ENCODE results near the gene PPFIBP1.
A peak's percentile ranks its signal among the peaks of the same experiment; 100 is the strongest.

PPFIBP1 gene

DNA sequence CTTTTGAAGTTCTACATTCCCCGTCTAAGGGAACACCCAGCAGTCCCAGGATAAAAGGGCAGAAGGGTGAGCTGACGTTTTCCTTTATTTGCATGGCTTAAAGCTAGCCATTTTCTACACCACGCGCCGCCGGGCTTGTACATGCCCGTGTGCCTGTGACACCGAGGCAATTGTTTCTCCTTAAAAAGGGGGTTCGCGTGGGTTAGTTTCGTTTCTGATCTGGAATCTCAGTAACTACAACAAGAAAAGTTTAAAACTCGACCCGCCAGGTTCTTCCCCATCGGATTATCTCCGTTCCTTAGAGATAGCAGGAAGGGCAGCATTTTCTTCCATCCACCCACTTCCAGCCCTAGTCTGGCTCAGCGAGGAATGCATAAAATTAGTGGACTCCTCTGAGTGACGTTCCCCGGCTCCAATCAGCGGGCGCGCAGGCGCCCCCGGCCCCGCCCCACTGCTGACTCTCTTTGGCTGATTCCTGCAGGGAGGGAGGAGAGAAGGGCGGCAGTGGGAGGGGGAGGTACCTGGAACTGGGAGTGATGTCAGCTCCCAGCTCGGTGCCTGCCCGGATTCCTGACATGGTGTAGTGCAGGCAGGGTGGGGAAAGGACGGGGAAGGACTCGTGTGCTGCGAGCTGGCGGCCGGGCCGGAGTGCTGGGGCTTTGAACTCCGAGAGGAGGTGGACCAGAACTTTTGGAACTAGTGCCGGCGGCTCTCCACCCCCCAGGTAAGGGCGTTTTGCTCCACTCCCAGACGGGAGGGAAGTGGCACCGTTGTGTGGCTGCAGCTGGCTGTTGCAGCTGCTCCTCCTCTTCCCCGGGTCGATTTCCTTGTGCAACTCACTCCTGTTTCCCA, at the start of gene PPFIBP1:
Gene PPFIBP1, plus strand, starts transcription at position 565 of the 852 bp plus-strand sequence. CDS start 109,191 bp downstream, outside the sequence.
- H3K4me3 ChIP-seq (ENCODE audit: low read length): peak within 1 kb of the TSS; percentile 93
- no peak for TF ChIP-seq ZNF274 (IDR thresholded peaks at IDR 0.05; ENCODE audit: low read depth, low read length)

DNA sequence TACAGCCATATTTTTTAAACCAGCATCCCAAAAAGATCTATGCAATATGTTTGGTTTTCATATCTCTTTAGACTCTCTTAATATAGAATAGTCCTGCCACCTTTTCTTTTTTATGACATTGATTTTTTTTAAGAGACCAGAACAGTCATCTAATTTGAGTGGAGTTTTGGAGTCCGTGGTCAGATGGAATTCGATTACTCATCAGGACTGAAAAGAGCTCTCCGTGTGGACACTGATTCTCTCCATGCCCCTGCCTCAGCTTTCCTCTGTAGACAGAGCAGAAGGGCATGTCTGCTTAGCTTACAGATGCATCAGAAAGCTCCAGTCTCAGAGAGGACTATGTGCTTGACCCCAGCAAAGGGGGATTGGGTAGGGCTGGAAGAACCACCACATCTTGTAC, 49.7 kb upstream of the PPFIBP1 start:
- no peak for TF ChIP-seq ZNF274 (IDR thresholded peaks at IDR 0.05; ENCODE audit: low read depth, low read length)
- no peak overlapping the region for H3K4me3 ChIP-seq (ENCODE audit: low read length)

DNA sequence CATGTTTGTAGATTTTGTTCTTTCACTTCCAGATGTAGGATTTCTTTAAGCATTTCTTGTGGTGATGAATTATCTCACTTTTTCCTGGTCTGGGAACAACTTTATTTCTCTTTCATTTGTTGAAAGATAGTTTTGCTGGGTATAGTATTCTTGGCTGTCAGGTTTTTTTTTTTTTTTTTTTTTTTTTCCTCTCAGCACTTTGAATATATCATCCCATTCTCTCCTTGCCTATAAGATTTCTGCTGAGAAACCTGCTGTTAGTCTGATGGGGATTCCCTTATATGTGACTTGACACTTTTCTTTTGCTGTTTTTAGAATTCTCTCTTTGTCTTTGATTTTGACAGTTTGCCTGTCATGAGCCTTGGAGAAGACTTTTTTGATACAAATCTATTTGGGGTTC, 47.0 kb upstream of the PPFIBP1 start:
- no peak overlapping the region for H3K4me3 ChIP-seq (ENCODE audit: low read length)
- TF ChIP-seq ZNF274 (IDR thresholded peaks at IDR 0.05; ENCODE audit: low read depth, low read length): no peak

DNA sequence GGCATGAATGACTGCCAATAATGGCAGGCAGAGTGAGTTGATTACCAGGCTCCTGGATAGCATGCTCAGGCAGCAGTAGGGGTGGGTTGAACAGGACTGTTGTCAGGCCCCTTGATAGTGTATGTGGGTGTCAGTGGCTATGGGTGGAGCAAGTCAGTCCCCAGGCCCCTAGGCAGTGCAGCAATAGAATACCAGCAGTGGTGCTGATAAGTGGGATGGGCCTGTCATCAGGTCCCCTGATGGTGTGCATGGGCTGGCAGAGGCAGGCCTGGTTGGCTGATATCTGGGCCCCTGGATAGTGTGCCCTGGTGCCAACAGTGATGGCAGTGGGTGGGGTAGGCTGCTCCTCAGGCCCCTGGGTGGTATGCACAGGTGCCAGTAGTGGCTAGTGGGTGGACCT, 45.1 kb upstream of the PPFIBP1 start:
- no peak overlapping the region for H3K4me3 ChIP-seq (ENCODE audit: low read length)
- TF ChIP-seq ZNF274 (IDR thresholded peaks at IDR 0.05; ENCODE audit: low read depth, low read length): no peak

DNA sequence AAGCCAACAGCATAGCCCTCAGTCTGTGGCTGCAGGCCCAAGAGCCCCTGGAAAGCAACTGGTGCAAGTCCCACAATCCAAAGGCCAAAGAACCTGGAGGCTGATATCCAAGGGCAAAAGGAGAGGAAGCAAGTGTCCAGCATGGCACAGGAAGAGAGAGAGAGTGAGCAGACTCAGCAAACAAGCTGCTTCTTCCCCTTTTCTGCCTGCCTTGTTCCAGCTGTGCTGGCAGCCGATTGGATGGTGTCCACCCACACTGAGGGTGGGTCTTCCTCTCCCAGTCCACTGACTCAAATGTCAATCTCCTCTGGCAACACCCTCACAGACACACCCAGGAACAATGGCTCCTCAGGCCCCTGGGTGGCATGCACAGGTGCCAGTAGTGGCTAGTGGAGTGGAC, 44.0 kb upstream of the PPFIBP1 start:
- no peak for TF ChIP-seq ZNF274 (IDR thresholded peaks at IDR 0.05; ENCODE audit: low read depth, low read length)
- no peak overlapping the region for H3K4me3 ChIP-seq (ENCODE audit: low read length)

- TF ChIP-seq ZNF274 (IDR thresholded peaks at IDR 0.05; ENCODE audit: low read depth, low read length): no peak
- no peak overlapping the region for H3K4me3 ChIP-seq (ENCODE audit: low read length)
Observed at GRCh38 chr12:27486961-27487360, 37.0 kb upstream of the PPFIBP1 start.

DNA sequence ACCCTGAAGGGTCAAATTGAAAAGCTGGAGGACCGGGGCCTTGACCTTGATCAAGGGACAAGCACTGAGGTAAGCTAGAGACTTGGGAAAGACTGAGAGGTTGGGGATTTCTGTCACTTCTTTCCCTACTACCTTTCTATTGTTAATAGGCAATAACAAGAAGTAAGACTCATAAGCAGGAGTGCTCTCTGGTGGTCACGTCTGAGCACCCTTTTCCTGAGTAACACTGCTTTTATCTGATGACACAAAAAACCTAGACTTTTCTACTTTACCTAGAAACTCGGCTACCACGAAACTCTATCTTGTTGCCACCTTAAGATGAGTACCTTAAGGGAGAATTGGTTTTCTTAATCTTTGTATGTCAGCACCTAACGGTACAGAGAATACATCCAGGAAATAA, 35.5 kb upstream of the PPFIBP1 start:
- TF ChIP-seq ZNF274 (IDR thresholded peaks at IDR 0.05; ENCODE audit: low read depth, low read length): no peak
- H3K4me3 ChIP-seq (ENCODE audit: low read length): no peak overlapping the region

DNA sequence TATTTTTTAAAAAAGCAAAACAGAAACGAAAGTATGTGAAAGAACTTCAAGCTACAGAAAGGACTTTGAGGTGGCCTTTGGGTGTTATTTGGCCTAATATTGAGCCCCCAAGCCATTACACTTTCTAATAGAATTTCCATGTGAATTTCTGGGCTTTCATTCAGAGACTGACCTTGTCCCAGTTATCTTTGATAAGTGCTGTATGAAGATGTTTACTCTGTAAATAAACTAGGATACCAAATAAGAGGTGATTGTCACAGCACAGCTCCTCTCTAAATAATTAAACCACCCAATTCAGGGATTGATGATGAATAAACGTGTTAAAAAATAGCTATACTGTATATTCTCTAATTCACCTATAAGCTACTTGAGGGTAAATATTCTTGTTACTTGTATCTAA, 32.8 kb upstream of the PPFIBP1 start:
- TF ChIP-seq ZNF274 (IDR thresholded peaks at IDR 0.05; ENCODE audit: low read depth, low read length): no peak
- no peak overlapping the region for H3K4me3 ChIP-seq (ENCODE audit: low read length)

DNA sequence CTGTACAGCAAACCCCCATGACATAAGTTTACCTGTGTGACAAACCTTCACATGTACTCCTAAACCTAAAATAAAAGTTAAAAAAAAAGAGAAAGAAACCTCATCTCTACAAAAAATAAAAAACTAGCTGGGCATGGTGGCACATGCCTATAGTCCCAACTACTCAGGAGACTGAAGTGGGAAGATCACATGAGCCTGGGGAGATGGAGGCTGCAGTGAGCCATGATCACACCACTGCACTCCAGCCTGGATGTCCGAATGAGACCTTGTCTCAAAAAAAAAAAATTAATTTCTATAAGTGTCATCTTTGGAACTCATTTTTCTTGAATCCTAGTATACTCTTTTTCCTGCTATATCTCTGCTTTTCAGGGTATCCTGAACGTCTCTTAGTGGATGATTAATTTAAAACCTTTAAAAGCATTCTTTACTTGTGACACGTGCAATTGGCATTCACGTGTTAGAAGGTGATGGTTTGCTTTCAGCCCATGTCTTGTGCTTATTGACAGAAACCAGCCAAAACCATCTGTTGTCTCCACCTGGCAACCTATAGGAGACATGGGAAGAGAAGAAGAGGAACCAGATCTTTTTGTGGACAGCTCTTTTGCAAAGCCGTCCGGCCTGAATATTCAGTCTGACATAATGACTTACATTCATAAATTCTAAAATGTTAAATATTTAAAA, 30.6 kb upstream of the PPFIBP1 start:
- TF ChIP-seq ZNF274 (IDR thresholded peaks at IDR 0.05; ENCODE audit: low read depth, low read length): no peak
- no peak overlapping the region for H3K4me3 ChIP-seq (ENCODE audit: low read length)

GRCh38 chr12:27497446-27497845, 26.6 kb upstream of the PPFIBP1 start:
- no peak for TF ChIP-seq ZNF274 (IDR thresholded peaks at IDR 0.05; ENCODE audit: low read depth, low read length)
- H3K4me3 ChIP-seq (ENCODE audit: low read length): no peak overlapping the region

DNA sequence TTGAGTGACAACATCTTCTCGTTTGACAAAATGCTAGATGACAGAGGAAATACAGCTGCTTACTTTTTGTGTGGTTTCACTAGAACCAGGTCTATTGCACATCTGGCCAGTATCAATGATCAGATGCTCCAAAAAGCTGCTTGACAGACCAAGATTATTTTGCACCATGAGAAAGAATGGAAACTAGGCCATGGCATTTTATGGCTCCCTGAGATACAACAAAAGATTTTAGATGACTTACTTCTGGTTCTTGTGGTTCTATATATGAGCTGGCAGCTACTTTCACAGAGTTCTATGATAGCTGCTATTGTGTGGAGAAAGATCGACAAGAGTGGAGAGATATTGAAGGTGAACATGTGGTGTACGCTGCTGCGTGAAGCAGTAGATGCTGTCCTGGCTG, 25.9 kb upstream of the PPFIBP1 start:
- no peak overlapping the region for H3K4me3 ChIP-seq (ENCODE audit: low read length)
- TF ChIP-seq ZNF274 (IDR thresholded peaks at IDR 0.05; ENCODE audit: low read depth, low read length): no peak

- H3K4me3 ChIP-seq (ENCODE audit: low read length): no peak overlapping the region
- no peak for TF ChIP-seq ZNF274 (IDR thresholded peaks at IDR 0.05; ENCODE audit: low read depth, low read length)
Observed at GRCh38 chr12:27498761-27499160, 25.2 kb upstream of the PPFIBP1 start.

GRCh38 chr12:27499377-27499776, 24.6 kb upstream of the PPFIBP1 start:
- no peak overlapping the region for H3K4me3 ChIP-seq (ENCODE audit: low read length)
- TF ChIP-seq ZNF274 (IDR thresholded peaks at IDR 0.05; ENCODE audit: low read depth, low read length): no peak

DNA sequence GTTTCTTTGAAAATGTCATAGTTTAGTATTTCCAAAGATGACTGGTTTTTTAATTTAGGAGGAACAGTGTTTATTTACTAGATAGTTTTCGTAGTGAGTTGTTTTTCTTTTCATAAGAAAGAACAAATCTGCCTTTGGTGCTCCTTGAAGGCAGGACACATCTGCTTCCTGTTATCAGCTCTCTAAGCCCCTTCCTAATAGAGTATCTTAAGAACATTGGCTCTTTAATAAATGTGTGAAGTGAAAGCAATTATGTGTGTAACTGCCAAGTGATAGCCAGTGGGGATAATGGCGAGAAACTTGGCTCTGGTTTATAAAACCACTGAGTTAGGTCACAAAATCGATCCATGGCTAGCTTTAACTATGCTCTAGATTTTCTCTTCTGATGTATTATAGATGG, 23.5 kb upstream of the PPFIBP1 start:
- TF ChIP-seq ZNF274 (IDR thresholded peaks at IDR 0.05; ENCODE audit: low read depth, low read length): no peak
- H3K4me3 ChIP-seq (ENCODE audit: low read length): no peak overlapping the region

DNA sequence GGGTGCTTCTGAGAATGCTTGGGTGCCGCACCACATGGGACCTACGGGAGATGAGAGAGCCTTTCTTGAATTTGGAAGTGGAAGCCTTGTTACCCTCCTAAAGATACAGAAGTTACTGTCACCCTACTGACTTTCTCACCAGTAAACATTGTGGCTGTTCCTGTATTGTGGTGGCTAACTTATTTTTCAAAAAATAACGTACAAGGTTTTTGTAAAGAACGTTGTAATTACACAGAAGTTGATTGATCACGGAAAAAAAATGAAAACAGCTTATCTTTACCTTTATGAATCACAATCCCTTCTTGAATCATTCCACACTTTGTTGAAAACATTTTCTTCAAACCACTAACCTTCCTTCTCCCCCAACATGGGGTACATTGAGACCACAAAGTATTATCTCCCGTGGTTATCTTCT, 22.0 kb upstream of the PPFIBP1 start:
- TF ChIP-seq ZNF274 (IDR thresholded peaks at IDR 0.05; ENCODE audit: low read depth, low read length): no peak
- H3K4me3 ChIP-seq (ENCODE audit: low read length): no peak overlapping the region
